ENCODE results near the gene FOXO6.

The FOXO6 gene

DNA sequence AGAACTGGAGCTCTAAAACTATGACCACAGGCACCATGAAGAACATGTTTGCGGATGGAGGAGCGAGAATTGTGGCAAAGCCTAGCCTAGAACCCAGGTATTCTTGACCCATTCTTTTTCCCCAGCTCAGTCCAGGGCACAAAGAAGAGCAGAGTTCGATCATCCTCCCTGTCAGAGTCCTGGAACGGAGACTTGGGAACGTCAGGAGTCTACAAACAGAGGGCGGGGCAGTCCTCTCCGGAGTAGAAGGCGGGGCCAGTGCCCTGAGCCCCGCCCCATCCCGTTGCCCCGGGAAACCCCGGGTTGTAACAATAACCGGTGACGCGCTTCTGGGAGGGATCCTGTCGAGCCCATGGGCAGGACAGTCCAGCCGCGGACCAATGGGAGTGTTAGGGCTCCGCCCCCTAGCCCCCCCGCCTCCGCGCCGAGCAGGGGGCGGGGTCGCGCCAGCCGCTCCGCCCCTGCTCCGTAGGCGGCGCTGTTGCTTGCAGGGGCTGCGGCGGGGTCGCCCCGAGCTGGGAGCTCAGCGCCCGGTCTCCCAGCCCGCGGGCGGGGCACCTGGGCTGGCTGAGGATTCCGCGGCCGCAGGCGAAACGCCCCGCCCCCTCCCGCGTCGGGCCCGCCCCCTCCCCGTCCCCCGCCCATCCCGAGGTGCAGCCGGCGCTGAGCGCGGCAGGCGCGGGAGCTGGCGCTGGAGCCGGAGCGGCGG, at the start of gene FOXO6:
Gene FOXO6, plus strand, starts transcription at position 649 of the 709 bp plus-strand sequence.
- peak; percentile 61 to 97 (median 91) for DNase-seq

- DNase-seq = no peak
Measured at GRCh38 chr1:41312991-41313645, 48.1 kb upstream of the FOXO6 start.

DNA sequence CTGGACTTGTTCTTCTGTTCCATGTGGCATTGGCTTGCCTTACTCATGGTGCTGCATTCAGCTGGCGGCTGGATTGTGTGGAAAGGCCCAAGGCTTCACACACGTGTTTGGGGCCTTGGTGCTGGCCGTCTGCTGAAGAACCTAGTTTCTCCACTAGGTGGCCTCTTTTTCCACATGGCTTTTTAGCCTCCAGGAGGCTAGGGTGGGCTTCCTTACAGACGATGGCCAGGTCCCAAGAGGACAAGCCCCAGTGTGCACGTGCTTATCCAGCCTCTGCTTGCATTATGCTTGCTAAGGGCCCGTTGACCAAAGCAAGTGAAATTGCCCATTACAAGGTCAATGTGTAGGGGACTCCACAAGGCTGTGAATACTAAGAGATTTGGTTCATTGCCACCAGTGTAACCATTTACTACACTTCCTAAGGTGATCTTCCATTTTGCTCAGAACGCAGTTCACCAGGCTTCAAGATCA, 47.5 kb upstream of the FOXO6 start:
- no peak for DNase-seq

GRCh38 chr1:41314376-41315145, 46.7 kb upstream of the FOXO6 start:
- no peak for DNase-seq

GRCh38 chr1:41315146-41315822, 46.0 kb upstream of the FOXO6 start:
- no peak for DNase-seq

DNA sequence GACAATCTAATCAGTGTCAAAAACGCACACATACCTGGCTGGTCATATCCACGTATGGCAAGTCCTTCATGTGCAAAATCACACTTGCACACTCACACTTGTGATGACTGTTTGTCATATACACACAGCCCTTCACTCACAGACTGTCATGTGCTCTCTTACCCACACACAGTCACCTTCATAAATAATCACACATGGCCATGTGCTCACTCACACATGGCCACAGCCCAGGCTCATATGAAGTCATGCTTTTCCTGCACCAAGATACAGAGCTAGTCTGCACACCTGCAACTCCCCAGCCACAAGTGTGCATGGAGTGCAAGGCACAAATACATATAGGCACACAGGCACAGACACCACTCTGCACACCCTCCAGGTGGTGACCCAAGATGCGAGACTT, 45.4 kb upstream of the FOXO6 start:
- no peak for DNase-seq

DNA sequence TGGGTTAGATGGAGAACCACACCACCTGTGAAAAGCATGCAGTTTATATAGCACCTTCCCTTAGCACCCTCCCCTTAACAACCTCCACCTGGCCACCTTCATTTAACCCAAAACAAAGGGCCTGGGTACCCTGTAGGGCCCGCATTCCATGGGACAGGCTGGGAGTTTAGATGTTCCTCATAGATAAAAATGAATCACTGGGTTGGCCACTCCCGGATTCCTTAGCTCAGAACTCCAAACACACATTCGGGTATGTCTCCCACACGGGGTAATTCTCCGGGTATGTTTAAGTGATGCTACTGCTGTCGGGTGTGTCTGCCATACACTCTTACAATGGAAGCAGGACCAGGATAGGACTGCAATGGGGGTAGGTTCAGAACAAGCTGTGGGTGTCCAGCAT, 43.9 kb upstream of the FOXO6 start:
- DNase-seq = no peak

GRCh38 chr1:41318135-41318534, 43.1 kb upstream of the FOXO6 start:
- no peak for DNase-seq

GRCh38 chr1:41319106-41319755, 42.0 kb upstream of the FOXO6 start:
- no peak for DNase-seq

DNA sequence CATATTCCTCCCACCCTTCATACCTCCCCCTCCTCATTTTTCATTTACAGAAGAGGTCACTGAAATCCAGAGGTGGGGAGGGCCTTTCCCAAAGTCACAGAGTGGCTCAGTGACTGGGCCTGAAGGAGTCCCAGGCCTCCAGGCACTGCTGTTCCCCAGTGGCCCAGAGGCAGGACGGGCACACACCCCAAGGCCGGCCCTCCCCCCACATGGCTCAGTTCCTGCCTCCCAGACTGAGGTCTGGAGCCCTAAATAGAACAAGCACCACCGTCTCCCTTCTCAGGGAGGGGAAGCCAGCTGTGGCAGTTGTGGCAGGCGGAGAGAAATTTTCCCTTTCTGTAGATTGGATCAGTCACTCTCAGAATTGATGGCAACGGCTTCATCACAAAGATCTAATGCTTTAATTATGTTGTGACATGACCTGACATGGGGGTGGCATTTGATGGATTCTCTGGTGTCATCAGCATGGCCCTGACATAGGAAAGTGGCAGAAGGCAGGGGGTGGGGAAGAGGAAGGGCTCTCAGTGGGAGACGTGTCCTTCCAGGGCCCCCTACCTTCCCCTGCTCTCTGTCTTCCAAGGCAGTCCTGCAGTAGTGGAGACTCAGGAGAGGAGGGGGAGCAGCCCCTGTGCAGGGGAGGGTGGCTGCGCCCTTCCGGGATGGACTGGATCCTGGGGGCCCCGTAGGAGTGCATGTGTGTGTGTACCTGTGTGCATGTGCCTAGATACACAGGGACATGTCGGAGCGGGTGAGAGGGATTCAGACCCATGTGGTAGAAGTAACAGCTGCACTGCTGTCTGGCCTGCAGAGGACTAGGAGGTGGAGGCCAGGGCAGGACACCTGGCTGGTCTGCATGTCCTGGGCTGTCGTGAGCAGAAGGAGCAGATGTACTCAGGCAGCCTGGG, 41.2 kb upstream of the FOXO6 start:
- no peak for DNase-seq

- DNase-seq = no peak
Measured at GRCh38 chr1:41320895-41321676, 40.1 kb upstream of the FOXO6 start.

DNA sequence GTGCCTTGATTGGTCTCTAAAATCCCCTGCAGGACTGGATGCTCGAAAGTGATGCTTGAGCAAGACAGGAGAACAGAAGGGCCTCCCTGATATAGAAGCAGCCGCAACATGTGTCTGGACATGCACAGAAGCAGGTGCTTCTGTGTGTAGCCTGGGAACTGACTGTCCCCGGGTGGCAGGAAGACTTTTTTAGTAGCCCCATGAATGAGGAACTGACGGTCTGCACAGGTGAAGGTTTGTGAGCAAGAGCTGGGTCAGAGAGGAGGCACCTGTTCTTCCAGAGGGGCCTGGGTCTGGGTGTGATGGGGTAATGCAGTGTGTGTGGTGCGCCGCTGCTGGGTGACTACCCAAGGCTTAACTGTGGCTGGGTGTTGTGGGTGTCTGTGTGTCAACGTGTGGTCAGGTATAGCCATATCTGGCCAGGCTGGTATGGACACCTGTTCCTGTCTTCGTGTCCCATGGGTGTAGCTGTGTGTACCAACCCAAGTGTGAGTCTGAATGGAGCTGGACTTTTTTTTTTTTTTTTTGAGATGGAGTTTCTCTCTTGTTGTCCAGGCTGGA, 39.1 kb upstream of the FOXO6 start:
- DNase-seq = no peak

- peak in 6 of 14 donors; percentile 2 to 52 (median 22) for DNase-seq
Measured at GRCh38 chr1:41322835-41323234, 38.4 kb upstream of the FOXO6 start.

GRCh38 chr1:41323243-41323642, 38.0 kb upstream of the FOXO6 start:
- DNase-seq = no peak

- no peak for DNase-seq
Measured at GRCh38 chr1:41325801-41326200, 35.4 kb upstream of the FOXO6 start.

- no peak for DNase-seq
Measured at GRCh38 chr1:41327383-41327999, 33.7 kb upstream of the FOXO6 start.

DNA sequence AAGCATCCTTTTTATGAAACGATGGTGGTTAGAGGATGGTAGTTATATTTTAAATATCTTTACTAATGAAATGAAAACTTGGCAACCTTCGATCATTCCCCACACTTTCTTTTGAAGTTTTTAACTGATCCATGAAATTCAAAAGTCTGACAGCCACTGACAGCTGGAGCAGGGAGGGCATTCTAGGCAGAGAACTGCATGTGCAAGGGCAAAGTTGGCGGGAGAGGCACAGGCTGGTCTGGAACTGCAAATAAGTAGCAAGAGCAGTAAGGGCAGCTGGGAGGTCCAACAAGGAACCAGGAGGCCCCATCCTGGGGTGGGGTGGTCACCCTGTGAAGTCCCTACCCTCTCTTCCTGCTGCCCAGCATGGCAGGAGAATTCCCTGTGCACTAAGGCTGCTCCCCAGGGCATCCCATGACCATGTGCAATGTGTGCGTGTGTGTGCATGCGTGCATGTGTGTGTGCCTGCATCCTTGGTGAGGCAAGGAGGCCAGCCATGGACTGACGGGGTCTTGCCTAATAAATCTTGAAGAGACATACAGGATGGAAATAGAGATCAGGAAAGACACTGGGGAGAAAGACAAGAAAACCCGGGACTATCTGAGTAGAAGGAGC, 33.1 kb upstream of the FOXO6 start:
- DNase-seq = no peak

- no peak for DNase-seq
Measured at GRCh38 chr1:41328780-41329640, 32.2 kb upstream of the FOXO6 start.
